ENCODE measurements around the gene IER5. TPM values are rescaled to one million over a fixed set of nuclear protein-coding genes. Genes with fewer than 3 reads are reported as not detected.
A peak's percentile ranks its signal among the peaks of the same experiment; 100 is the strongest.

The IER5 gene
- total RNA-seq, 2 experiments from 2014 or later: 50.4 to 67.0 TPM

DNA sequence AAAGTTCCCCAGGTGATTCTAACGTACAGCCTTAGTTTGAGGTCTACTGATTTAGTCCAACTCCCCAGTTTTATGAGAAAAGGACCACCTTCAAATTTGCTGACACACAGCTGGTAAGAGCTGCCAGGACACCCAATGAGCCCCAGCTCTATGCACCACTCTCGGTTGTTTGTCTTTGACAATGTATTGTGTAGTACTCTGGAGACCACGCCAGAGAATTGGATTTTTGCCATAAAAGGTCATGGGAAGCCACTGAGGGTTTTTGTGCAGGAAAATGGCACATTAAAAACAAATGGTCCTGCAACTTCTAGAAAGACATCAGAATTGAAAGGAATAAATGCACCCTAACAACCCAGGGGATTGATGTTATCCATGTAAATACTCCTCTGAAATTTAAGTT, 7.1 kb upstream of the IER5 start:
- CTCF ChIA-PET: interaction anchor here (0.7 to 4.9 kb wide), 5 partner anchors 44 to 566 kb away, joined by 3 to 41 read pairs (median 5); no protein-coding TSS in a partner anchor
- H3K4me3 Mint-ChIP-seq: no peak overlapping the region
- H3K4me1 Mint-ChIP-seq: peaks cover 50% of the 10 kb centered on the region
- no peaks in the 10 kb centered on the region for H3K9me3 Mint-ChIP-seq (ENCODE audit: low read depth)
- ATAC-seq (no peak), DNase-seq (no peak)
- peaks cover 11% of the 10 kb centered on the region for H3K27me3 Mint-ChIP-seq
- H3K27ac Mint-ChIP-seq: no peak overlapping the region
- H3K36me3 Mint-ChIP-seq: no peaks in the 10 kb centered on the region

GRCh38 chr1:181083842-181084605, 4.5 kb upstream of the IER5 start:
- DNase-seq: peak; percentile 75
- Mint-ChIP-seq H3K27ac (no peak overlapping the region), H3K36me3 (peaks cover 3% of the 10 kb centered on the region), H3K27me3 (no peaks in the 10 kb centered on the region), H3K4me3 (no peak overlapping the region), H3K9me3 (ENCODE audit: low read depth) (no peaks in the 10 kb centered on the region), H3K4me1 (peaks cover 46% of the 10 kb centered on the region)
- CTCF ChIA-PET: interaction anchor here (0.8 to 6.4 kb wide), 18 partner anchors 14 to 84 kb away, joined by 3 to 83 read pairs (median 4); partner anchors contain the start of genes MR1 and STX6
- ATAC-seq: peak; percentile 16

- Mint-ChIP-seq H3K27me3 (no peaks in the 10 kb centered on the region), H3K4me1 (peaks cover 41% of the 10 kb centered on the region), H3K4me3 (no peak overlapping the region), H3K9me3 (ENCODE audit: low read depth) (no peaks in the 10 kb centered on the region), H3K27ac (no peak overlapping the region), H3K36me3 (peaks cover 4% of the 10 kb centered on the region)
- CTCF ChIA-PET: interaction anchor here (0.8 to 6.4 kb wide), 17 partner anchors 13 to 83 kb away, joined by 3 to 83 read pairs (median 5); partner anchors contain the start of genes MR1 and STX6
- ATAC-seq (no peak), DNase-seq (no peak)
Measured at GRCh38 chr1:181084606-181084969, 3.9 kb upstream of the IER5 start.

DNA sequence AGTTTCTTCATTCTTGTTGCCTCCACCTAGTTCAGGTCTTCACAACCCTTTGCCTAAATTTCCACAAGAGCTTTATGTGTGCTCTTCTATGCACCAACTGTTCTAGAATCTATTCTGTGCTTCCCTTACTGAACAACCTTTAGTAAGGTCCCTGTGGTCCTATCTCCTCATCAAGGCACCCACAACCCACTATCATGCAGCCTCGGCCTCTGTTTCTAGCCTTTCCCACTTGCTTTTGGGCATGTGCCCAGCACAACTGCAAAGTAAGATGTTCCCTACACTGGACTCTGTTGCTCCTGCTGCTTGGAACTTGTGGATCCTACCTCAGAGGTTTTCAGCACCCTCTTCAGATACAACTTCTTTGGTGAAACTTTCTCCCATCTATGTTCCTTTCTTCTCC, 2.4 kb upstream of the IER5 start:
- H3K9me3 Mint-ChIP-seq (ENCODE audit: low read depth): no peaks in the 10 kb centered on the region
- CTCF ChIA-PET: interaction anchor here (1.2 to 6.4 kb wide), 5 partner anchors 19 to 80 kb away, joined by 3 to 83 read pairs (median 6); no protein-coding TSS in a partner anchor
- no peak for DNase-seq
- H3K36me3 Mint-ChIP-seq: peaks cover 18% of the 10 kb centered on the region
- H3K4me3 Mint-ChIP-seq: no peak overlapping the region
- H3K27me3 Mint-ChIP-seq: no peaks in the 10 kb centered on the region
- H3K27ac Mint-ChIP-seq: no peak overlapping the region
- ATAC-seq: no peak
- H3K4me1 Mint-ChIP-seq: peaks cover 31% of the 10 kb centered on the region

GRCh38 chr1:181086926-181087325, 1.6 kb upstream of the IER5 start:
- Mint-ChIP-seq H3K9me3 (ENCODE audit: low read depth) (no peaks in the 10 kb centered on the region), H3K4me1 (peaks cover 35% of the 10 kb centered on the region), H3K36me3 (peaks cover 26% of the 10 kb centered on the region), H3K27ac (no peak overlapping the region), H3K4me3 (no peak overlapping the region), H3K27me3 (no peaks in the 10 kb centered on the region)
- ATAC-seq: no peak
- CTCF ChIA-PET: interaction anchor here (1.2 to 6.4 kb wide), 5 partner anchors 18 to 70 kb away, joined by 3 to 83 read pairs (median 6); no protein-coding TSS in a partner anchor
- no peak for DNase-seq

DNA sequence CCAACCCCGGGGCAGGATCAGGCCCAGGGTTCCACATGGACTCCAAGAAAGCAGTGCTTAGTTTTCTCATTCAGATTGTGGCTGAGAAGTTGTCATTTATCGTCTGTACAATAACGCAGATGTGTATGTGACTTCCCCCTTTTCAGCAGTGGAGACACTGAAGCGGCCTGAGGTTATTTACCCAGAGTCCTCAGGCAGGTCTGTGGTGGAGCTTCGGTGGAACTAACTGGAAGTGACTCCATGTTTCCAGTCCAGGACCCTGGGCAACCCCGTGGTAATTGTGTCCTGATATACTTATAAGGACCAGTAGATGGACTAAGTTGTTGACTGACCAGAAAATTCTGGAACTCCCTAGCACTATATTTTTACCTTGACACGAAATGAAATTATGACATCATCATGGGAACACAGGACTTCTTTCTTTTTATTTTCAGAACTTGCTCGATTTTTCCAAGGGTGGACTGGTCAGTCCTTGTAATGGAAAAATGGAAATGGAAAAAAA, 1.0 kb upstream of the IER5 start:
- Mint-ChIP-seq H3K4me1 (peaks cover 38% of the 10 kb centered on the region), H3K27ac (no peak overlapping the region), H3K9me3 (ENCODE audit: low read depth) (no peaks in the 10 kb centered on the region), H3K4me3 (peak overlapping the region; percentile 96), H3K27me3 (no peaks in the 10 kb centered on the region), H3K36me3 (peaks cover 30% of the 10 kb centered on the region)
- no peak for ATAC-seq
- CTCF ChIA-PET: interaction anchor here (1.3 to 6.4 kb wide), 3 partner anchors 18 to 70 kb away, joined by 3 to 83 read pairs (median 54); no protein-coding TSS in a partner anchor
- no peak for DNase-seq

- DNase-seq (peak; percentile 68), ATAC-seq (peak; percentile 15)
- H3K9me3 Mint-ChIP-seq (ENCODE audit: low read depth): no peaks in the 10 kb centered on the region
- CTCF ChIA-PET: interaction anchor here (0.7 to 6.2 kb wide), 9 partner anchors 16 to 207 kb away, joined by 3 to 91 read pairs (median 3); no protein-coding TSS in a partner anchor
- H3K27ac Mint-ChIP-seq: peak overlapping the region; percentile 97
- peaks cover 46% of the 10 kb centered on the region for H3K4me1 Mint-ChIP-seq
- no peaks in the 10 kb centered on the region for H3K27me3 Mint-ChIP-seq
- peak overlapping the region; percentile 96 for H3K4me3 Mint-ChIP-seq
- H3K36me3 Mint-ChIP-seq: peaks cover 42% of the 10 kb centered on the region
Measured at GRCh38 chr1:181089017-181089675, 646 bp downstream of the IER5 start.

DNA sequence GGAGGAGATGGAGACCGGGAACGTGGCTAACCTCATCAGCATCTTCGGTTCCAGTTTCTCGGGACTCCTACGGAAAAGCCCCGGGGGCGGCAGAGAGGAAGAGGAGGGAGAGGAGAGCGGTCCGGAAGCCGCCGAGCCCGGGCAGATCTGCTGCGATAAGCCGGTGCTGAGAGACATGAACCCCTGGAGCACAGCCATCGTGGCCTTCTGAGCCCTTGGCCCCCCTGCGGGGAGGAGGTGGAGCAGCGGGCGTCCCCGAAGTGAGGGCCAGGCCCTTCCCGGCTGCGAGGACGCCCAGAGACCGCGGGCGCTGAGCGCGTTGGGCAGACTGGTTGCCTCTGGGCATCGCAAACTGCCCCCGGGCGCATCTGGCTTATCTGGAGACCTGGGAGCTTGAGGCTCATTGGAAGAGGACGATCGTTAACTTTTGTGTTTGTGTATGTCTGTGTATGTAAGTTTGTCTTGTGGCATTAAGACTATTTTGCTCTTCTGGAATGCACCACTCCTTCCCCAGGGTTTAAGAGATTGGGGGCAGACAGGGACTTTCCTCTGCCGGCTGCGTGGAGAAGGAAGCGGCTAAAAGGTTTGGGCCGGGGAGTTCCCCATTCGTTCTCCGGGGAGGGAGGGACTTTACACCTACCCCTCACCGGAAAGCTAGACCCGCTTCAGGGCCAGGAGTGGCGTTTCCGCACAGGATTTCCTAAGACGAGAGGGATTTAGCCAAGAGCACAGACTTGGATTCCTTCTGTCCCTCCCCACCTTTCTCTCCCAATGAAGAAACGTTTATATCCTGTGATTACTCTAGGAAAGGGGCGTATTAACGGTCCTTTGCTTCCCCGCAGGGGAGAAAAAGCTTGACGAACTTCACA, 1.4 kb downstream of the IER5 start:
- no peaks in the 10 kb centered on the region for H3K9me3 Mint-ChIP-seq (ENCODE audit: low read depth)
- peak; percentile 35 for ATAC-seq
- CTCF ChIA-PET: interaction anchor here (0.9 to 6.2 kb wide), 15 partner anchors 10 to 208 kb away, joined by 3 to 91 read pairs (median 4); no protein-coding TSS in a partner anchor
- no peaks in the 10 kb centered on the region for H3K27me3 Mint-ChIP-seq
- H3K4me3 Mint-ChIP-seq: peak overlapping the region; percentile 96
- peak; percentile 85 for DNase-seq
- peaks cover 47% of the 10 kb centered on the region for H3K36me3 Mint-ChIP-seq
- H3K27ac Mint-ChIP-seq: peak overlapping the region; percentile 97
- H3K4me1 Mint-ChIP-seq: peaks cover 43% of the 10 kb centered on the region

DNA sequence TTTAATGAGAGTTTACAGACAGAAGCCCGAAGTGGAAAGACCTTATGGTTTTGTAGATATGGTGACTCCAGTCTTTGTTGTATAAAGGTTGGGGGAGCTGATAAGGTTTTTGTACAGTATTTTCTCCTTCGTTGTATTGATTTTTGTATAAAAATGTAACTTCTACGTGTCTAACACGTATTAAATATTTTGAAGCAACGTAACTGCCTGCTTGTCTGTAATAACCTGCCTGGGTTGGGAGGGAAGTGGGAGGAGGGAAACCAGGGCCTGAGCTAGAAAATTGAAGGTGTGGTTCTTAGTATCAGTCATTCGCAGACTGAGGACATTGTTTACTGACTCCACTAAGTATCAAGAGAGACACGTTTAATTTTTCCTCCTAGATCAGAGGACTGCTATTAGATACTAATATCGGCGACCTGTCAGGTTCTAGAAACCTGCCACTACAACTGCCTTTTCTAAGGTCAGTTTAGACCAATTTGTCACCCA, 2.2 kb downstream of the IER5 start:
- no peak for ATAC-seq

GRCh38 chr1:181091309-181092040, 3.0 kb downstream of the IER5 start:
- H3K36me3 Mint-ChIP-seq: peaks cover 54% of the 10 kb centered on the region
- no peaks in the 10 kb centered on the region for H3K27me3 Mint-ChIP-seq
- H3K4me1 Mint-ChIP-seq: peaks cover 51% of the 10 kb centered on the region
- ATAC-seq (no peak), DNase-seq (no peak)
- no peaks in the 10 kb centered on the region for H3K9me3 Mint-ChIP-seq (ENCODE audit: low read depth)
- CTCF ChIA-PET: interaction anchor here (0.6 to 6.2 kb wide), 11 partner anchors 8 to 58 kb away, joined by 3 to 91 read pairs (median 9); no protein-coding TSS in a partner anchor
- H3K4me3 Mint-ChIP-seq: peak overlapping the region; percentile 96
- H3K27ac Mint-ChIP-seq: no peak overlapping the region

More for the DNA sequence above, 2.2 kb downstream of the IER5 start:
- H3K4me1 Mint-ChIP-seq: peaks cover 46% of the 10 kb centered on the region
- H3K9me3 Mint-ChIP-seq (ENCODE audit: low read depth): no peaks in the 10 kb centered on the region
- CTCF ChIA-PET: interaction anchor here (0.8 to 6.2 kb wide), 15 partner anchors 9 to 209 kb away, joined by 3 to 91 read pairs (median 4); no protein-coding TSS in a partner anchor
- H3K4me3 Mint-ChIP-seq: peak overlapping the region; percentile 96
- peaks cover 50% of the 10 kb centered on the region for H3K36me3 Mint-ChIP-seq
- peak; percentile 78 for DNase-seq
- H3K27me3 Mint-ChIP-seq: no peaks in the 10 kb centered on the region
- H3K27ac Mint-ChIP-seq: peak overlapping the region; percentile 97

- Mint-ChIP-seq H3K4me1 (peaks cover 55% of the 10 kb centered on the region), H3K36me3 (peaks cover 54% of the 10 kb centered on the region), H3K4me3 (peak overlapping the region; percentile 96), H3K9me3 (ENCODE audit: low read depth) (no peaks in the 10 kb centered on the region), H3K27me3 (no peaks in the 10 kb centered on the region), H3K27ac (no peak overlapping the region)
- no peak for DNase-seq
- ATAC-seq: no peak
- CTCF ChIA-PET: interaction anchor here (0.6 to 6.2 kb wide), 5 partner anchors 11 to 59 kb away, joined by 3 to 91 read pairs (median 9); no protein-coding TSS in a partner anchor
Measured at GRCh38 chr1:181092056-181092455, 3.6 kb downstream of the IER5 start.

Measured in activated CD8-positive, alpha-beta memory T cell treated with anti-CD3 and anti-CD28 coated beads, Interleukin-2, amount 10 ng/mL, durations not matched to agents 7 days and 5 days (primary cell).